Activated CD4-positive, alpha-beta T cell treated with anti-CD3 and anti-CD28 coated beads for 1 hour (primary cell): ENCODE data around the gene OGFOD2.
A peak's percentile ranks its signal among the peaks of the same experiment; 100 is the strongest.

Experiments used
- DNase-seq: peaks from one replicate; pipeline ENCODE4 v3.0.0-alpha.2; 2020

The OGFOD2 gene

GRCh38 chr12:122977655-122978392 lies 2.8 kb downstream of the OGFOD2 start:
- DNase-seq: no peak

GRCh38 chr12:122978507-122978955 lies 3.5 kb downstream of the OGFOD2 start:
- DNase-seq: no peak

GRCh38 chr12:122979001-122979907 lies 4.2 kb downstream of the OGFOD2 start:
- DNase-seq: no peak

- DNase-seq: no peak
These were observed 4.8 kb downstream of the OGFOD2 start for GRCh38 chr12:122979908-122980182.

GRCh38 chr12:122980183-122981035 lies 5.4 kb downstream of the OGFOD2 start, which contains the start of gene ARL6IP4:
Gene ARL6IP4 (plus strand): TSS chr12:122980681. CDS start chr12:122981140, 459 bp downstream.
- peak; percentile 46 for DNase-seq

- no peak for DNase-seq
These were observed 6.0 kb downstream of the OGFOD2 start for GRCh38 chr12:122981036-122981471.

- no peak for DNase-seq
These were observed 6.8 kb downstream of the OGFOD2 start for GRCh38 chr12:122981587-122982476.

- no peak for DNase-seq
These were observed 7.4 kb downstream of the OGFOD2 start for GRCh38 chr12:122982477-122982815.

GRCh38 chr12:122982963-122983788 lies 8.1 kb downstream of the OGFOD2 start:
- no peak for DNase-seq

- no peak for DNase-seq
These were observed 8.9 kb downstream of the OGFOD2 start for GRCh38 chr12:122983789-122984515.

- DNase-seq: no peak
These were observed 9.7 kb downstream of the OGFOD2 start for GRCh38 chr12:122984612-122985337.

GRCh38 chr12:122985338-122986257 lies 10.6 kb downstream of the OGFOD2 start:
- DNase-seq: no peak

- no peak for DNase-seq
These were observed 11.3 kb downstream of the OGFOD2 start for GRCh38 chr12:122986258-122986871.

GRCh38 chr12:122987086-122987951 lies 12.3 kb downstream of the OGFOD2 start:
- no peak for DNase-seq

- DNase-seq: no peak
These were observed 13.0 kb downstream of the OGFOD2 start for GRCh38 chr12:122988036-122988435.

GRCh38 chr12:122988612-122989212 lies 13.7 kb downstream of the OGFOD2 start:
- no peak for DNase-seq
